ELF-1 (cell line): ENCODE results near the gene FXR1.

Experiments
- DNase-seq: peaks from one replicate; pipeline ENCODE4 v3.0.0-alpha.2; 2016; ENCODE audit warnings: low read depth, low spot score

Gene FXR1

DNA sequence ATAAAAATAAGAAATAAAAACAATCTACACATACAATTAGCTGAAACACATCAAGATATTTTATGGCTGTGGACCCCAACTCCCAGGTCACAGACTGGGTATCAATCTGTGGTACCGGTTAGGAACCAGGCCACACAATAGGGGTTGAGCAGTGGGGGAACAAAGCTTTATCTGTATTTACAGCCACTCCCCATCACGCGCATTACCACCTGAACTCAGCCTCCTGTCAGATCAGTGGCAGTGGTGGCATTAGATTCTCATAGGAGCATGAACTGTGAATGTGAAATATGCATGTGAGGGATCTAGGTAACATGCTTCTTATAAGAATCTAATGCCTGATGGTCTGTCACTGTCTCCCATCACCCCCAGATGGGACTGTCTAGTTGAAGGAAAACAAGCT is 94.8 kb downstream of the FXR1 start:
- DNase-seq: no peak

DNA sequence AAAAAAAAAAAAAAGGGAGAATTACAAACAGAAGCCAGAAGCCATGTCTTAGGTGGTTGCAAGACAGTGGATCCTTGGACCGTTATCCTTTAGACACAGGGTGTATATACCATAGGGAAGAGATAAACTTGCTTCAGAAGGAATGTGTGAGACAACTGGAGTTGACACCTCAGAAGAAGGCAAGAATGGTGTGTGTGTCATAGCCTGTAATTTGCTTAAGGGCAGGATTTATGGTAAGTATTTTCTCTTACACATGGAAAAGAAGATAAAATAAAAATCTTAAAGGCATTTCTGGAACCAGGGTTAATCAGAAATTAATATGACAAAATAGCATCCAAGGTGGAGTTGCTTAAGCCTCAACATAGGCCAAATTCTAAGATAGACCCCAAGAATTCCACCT is 96.3 kb downstream of the FXR1 start:
- no peak for DNase-seq

DNA sequence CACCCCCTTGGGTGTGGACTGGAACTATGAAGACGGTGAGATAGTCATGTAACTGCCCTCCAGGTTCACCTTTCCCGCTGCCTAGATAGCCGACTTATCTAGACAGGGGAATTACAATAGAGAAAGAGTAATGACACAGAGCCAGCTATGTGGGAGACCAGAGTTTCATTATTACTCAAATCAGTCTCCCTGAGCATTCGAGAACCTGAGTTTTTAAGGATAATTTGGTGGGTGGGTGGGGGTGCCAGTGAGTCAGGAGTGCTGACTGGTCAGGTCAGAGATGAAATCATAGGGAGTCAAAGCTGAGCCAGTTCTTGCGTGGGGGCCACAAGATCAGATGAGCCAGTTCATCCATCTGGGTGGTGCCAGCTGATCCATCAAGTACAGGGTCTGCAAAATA is 96.8 kb downstream of the FXR1 start:
- DNase-seq: no peak

GRCh38 chr3:181017690-181018089 is 105.2 kb downstream of the FXR1 start:
- DNase-seq: no peak

- no peak for DNase-seq
Observed at GRCh38 chr3:181025204-181025603, 112.7 kb downstream of the FXR1 start.

- DNase-seq: no peak
Observed at GRCh38 chr3:181030948-181031347, 118.5 kb downstream of the FXR1 start.
